ENCODE data around the gene BMPR1B. TPM values are rescaled to one million over a fixed set of nuclear protein-coding genes. Genes with fewer than 3 reads are reported as not detected.

Gene BMPR1B
- total and polyA plus RNA-seq, 2 of the 8 experiments (the other 6 are each of a cell fraction or from before 2014, with no cell fraction given): 0.14 to 1.1 TPM

GRCh38 chr4:94979621-94980020 is 221.9 kb downstream of the BMPR1B start (continued):
- TF ChIP-seq CHD7 (IDR thresholded peaks at IDR 0.05; ENCODE audit: insufficient replicate concordance, low read length): no peak

All from H1 (cell line).